ENCODE data around the gene PITHD1. TPM values are rescaled to one million over a fixed set of nuclear protein-coding genes. Genes with fewer than 3 reads are reported as not detected.
"Not testable (repeated sequence)": the region's sequence is repeated elsewhere in the genome, so short reads cannot be mapped to it uniquely, and the experiment has no call there.

Gene PITHD1
- total RNA-seq, result 10 to 100 TPM; 65.8 to 65.9 TPM

- Mint-ChIP-seq H3K27me3 (no peaks in the 10 kb centered on the region), H3K9me3 (no peaks in the 10 kb centered on the region), H3K36me3 (ENCODE audit: low read depth) (peaks cover 16% of the 10 kb centered on the region), H3K4me1 (ENCODE audit: low read depth) (peaks cover 47% of the 10 kb centered on the region), H3K27ac (peak within 1 kb of the TSS; percentile 97), H3K4me3 (peak within 1 kb of the TSS; percentile 97)
- DNase-seq, result peak; percentile 83
- TF ChIP-seq CTCF (IDR thresholded peaks at IDR 0.05), result no peak
- CTCF ChIA-PET, result interaction anchor here (0.9 to 6.7 kb wide), 8 partner anchors 14 to 250 kb away, joined by 3 to 42 read pairs (median 4); partner anchors contain the start of genes FUCA1 and RPL11
- intact Hi-C loops (cut with micrococcal nuclease), result no loop called here
- ATAC-seq, result peak; percentile 91
- POLR2A ChIA-PET, result interaction anchor here (0.6 to 11.8 kb wide), 11 partner anchors 10 to 220 kb away, joined by 3 to 168 read pairs (median 3); partner anchors contain the start of genes GALE, HMGCL, LYPLA2 and PNRC2
These were observed at the start of gene PITHD1 for GRCh38 chr1:23777979-23778814. Gene PITHD1, plus strand, starts transcription at chr1:23778418. Its CDS starts 98 bp downstream, at chr1:23778516.

GRCh38 chr1:23732363-23733224 is 45.6 kb upstream of the PITHD1 start:
- DNase-seq, result no peak
- no peak for TF ChIP-seq CTCF (IDR thresholded peaks at IDR 0.05)
- Mint-ChIP-seq H3K4me3 (no peak overlapping the region), H3K27ac (no peak overlapping the region), H3K27me3 (no peaks in the 10 kb centered on the region), H3K4me1 (ENCODE audit: low read depth) (peaks cover 28% of the 10 kb centered on the region), H3K9me3 (no peaks in the 10 kb centered on the region), H3K36me3 (ENCODE audit: low read depth) (peaks cover 6% of the 10 kb centered on the region)
- POLR2A ChIA-PET, result no interaction called here
- CTCF ChIA-PET, result interaction anchor here (1.1 to 2.0 kb wide), 3 partner anchors 12 to 236 kb away, joined by 3 to 7 read pairs (median 3); no protein-coding TSS in a partner anchor
- no peak for ATAC-seq
- intact Hi-C loops (cut with micrococcal nuclease), result no loop called here

GRCh38 chr1:23733281-23733680 is 44.9 kb upstream of the PITHD1 start:
- H3K27me3 Mint-ChIP-seq; ATAC-seq; CTCF ChIA-PET; H3K4me3 Mint-ChIP-seq; POLR2A ChIA-PET; H3K9me3 Mint-ChIP-seq; H3K36me3 Mint-ChIP-seq (ENCODE audit: low read depth); intact Hi-C loops (cut with micrococcal nuclease); H3K27ac Mint-ChIP-seq; DNase-seq: not testable (repeated sequence)
- H3K4me1 Mint-ChIP-seq (ENCODE audit: low read depth), result peaks cover 25% of the 10 kb centered on the region

- peaks cover 19% of the 10 kb centered on the region for H3K4me1 Mint-ChIP-seq (ENCODE audit: low read depth)
- TF ChIP-seq CTCF (IDR thresholded peaks at IDR 0.05), result no peak
- H3K36me3 Mint-ChIP-seq (ENCODE audit: low read depth), result peaks cover 8% of the 10 kb centered on the region
- ChIA-PET POLR2A (interaction anchor here (0.7 to 2.3 kb wide), 5 partner anchors 10 to 212 kb away, joined by 3 to 8 read pairs (median 4); partner anchors contain the start of gene RPL11), CTCF (interaction anchor here (0.6 to 1.3 kb wide), 2 partner anchors 35 to 102 kb away, joined by 3 to 4 read pairs; no protein-coding TSS in a partner anchor)
- no peaks in the 10 kb centered on the region for H3K27me3 Mint-ChIP-seq
- H3K9me3 Mint-ChIP-seq, result no peaks in the 10 kb centered on the region
- H3K27ac Mint-ChIP-seq, result no peak overlapping the region
- DNase-seq (peak; percentile 70), ATAC-seq (peak; percentile 70)
- H3K4me3 Mint-ChIP-seq, result no peak overlapping the region
- intact Hi-C loops (cut with micrococcal nuclease), result no loop called here
These were observed 41.6 kb upstream of the PITHD1 start for GRCh38 chr1:23736437-23737134.

GRCh38 chr1:23741609-23742008 is 36.6 kb upstream of the PITHD1 start:
- ChIA-PET POLR2A (interaction anchor here (1.1 kb wide), 1 partner anchor 40 kb away, joined by 3 read pairs; no protein-coding TSS in a partner anchor), CTCF (no interaction called here)
- intact Hi-C loops (cut with micrococcal nuclease), result loop anchor here (5.0 kb wide), 1 partner anchor 34 kb away; no protein-coding TSS in a partner anchor
- no peak for TF ChIP-seq CTCF (IDR thresholded peaks at IDR 0.05)
- Mint-ChIP-seq H3K36me3 (ENCODE audit: low read depth) (peaks cover 21% of the 10 kb centered on the region), H3K4me1 (ENCODE audit: low read depth) (peaks cover 28% of the 10 kb centered on the region), H3K27ac (no peak overlapping the region), H3K9me3 (no peaks in the 10 kb centered on the region), H3K4me3 (no peak overlapping the region), H3K27me3 (no peaks in the 10 kb centered on the region)
- no peak for DNase-seq
- no peak for ATAC-seq
